HG03025 (cell line): Measurements from ENCODE around the gene TESMIN.

Source experiments
- ATAC-seq: cut with Tn5 transposase; IDR thresholded peaks from one replicate; pipeline ENCODE4 v1.9.1; 2021; ENCODE audit warnings: mild to moderate bottlenecking, moderate library complexity; ENCODE audit not compliant: unreplicated experiment, low FRiP score

TESMIN gene

GRCh38 chr11:68763181-68763721 is 11.9 kb upstream of the TESMIN start:
- no peak for ATAC-seq

- no peak for ATAC-seq
Measured at GRCh38 chr11:68762481-68762880, 11.2 kb upstream of the TESMIN start.

- ATAC-seq, result no peak
Measured at GRCh38 chr11:68761801-68762200, 10.5 kb upstream of the TESMIN start.

DNA sequence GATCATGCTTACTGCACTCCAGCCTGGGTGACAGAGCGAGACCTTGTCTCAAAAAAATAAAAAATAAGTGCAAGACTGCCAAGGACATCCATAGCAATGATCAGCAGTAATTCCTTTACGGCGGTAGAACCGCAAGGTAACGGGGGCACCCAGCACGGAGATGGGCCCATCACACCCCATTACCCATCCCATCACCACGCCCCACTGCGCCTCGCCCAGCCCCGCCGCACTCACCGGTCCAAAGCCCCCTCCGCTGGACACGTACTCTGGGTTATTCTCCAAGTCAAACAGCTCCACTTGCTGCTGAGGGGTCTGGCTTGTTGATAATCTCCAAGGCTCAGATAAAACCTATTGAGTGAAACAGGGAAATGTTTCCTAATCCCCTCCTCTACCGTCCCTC is 8.7 kb upstream of the TESMIN start:
- no peak for ATAC-seq

GRCh38 chr11:68757711-68758110 is 6.4 kb upstream of the TESMIN start:
- no peak for ATAC-seq

DNA sequence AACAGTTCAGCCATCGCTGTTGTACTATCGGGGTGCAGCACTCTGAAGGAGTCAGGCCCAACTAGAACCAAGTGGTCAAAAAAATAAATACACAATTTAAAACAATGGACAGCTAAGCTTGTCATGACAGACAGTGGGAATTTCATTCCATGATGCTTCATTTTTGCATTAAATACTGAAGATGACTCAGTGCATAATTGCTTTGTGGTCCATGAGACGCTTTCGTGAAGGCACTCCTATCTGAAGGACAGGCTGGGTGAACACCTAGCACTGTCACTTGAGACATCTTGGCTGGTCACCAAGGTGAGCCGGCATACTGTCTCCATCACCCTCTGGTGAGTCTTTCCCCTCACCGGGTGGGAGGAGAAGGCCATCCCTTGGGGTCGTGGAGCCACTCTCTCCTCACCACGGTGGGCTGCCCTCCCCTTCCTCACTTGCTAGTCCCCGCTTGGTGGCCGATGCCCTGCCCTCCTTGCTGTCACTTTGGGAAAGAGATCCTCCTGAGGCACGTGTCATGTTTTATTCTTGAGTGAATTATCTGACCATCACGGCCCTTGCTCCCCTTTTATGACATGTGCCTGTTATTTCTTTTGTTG is 4.9 kb upstream of the TESMIN start:
- no peak for ATAC-seq

DNA sequence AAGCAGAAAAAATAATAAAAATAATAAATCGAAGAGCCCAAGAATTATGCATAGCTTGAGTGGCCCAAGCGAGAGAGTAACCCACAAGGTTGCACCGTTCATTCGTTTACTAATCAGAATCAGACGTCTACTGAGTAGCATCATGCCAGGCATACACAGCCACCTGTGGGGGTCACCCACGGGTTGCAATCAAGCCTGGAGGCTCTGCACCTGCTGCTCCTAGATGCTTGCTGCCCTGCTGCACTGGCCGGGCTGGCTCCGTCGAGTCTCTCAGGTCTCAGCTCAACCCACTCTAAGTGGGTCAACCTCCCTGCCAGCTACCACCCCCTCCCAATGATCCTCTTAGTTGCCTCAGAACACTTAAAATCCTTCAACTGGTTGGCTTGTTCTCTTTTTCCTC is 2.0 kb upstream of the TESMIN start:
- no peak for ATAC-seq

DNA sequence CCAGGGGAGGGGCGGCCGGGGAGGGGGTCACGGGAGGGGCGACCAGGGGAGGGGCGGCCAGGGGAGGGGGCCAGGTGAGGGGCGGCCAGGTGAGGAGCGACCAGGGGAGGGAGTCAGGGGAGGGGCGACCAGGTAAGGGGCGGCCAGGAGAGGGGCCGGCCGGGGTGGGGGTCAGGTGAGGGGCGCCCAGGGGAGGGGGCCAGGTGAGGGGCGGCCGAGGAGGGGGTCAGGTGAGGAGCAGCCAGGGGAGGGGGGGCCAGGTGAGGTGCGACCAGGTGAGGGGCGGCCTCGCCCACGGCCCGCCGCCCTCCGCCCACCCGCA is 355 bp downstream of the TESMIN start:
- ATAC-seq, result no peak

DNA sequence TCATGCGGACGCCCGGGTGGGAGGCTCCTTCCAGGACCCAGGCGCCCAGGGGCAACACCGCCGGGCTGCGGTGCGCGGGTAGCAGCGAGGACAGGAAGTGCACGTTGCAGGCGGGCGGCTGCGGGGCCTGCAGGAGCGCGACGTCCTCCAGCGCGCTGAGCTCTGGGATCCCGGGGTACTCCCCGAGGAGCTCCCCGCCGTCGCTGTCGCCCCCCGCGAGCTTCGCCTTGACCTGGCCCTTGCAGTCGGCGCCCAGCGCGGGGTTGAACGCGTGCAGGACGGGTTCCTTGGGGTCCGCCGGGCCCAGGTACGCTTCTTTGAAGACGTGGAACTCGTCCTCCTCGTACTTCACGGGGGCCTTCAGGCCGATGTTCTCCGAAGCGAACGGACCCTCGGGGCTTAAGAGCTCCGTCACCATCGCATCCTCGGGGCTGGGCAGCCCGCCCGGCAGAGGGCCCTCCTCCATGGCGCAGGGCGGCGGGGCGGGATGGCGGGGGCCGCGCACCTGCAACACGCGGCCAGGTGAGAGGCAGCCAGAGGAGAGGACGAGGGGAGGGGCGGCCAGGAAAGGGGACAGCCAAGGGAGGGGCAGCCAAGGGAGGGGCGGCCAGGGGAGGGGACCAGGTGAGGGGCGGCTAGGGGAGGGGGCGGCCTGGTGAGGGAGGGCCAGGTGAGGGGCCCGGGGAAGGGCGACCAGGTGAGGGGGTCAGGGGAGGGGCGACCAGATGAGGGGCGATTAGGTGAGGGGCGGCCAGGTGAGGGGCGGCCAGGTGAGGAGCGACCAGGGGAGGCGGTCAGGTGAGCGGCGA is 921 bp downstream of the TESMIN start:
- ATAC-seq, result no peak

DNA sequence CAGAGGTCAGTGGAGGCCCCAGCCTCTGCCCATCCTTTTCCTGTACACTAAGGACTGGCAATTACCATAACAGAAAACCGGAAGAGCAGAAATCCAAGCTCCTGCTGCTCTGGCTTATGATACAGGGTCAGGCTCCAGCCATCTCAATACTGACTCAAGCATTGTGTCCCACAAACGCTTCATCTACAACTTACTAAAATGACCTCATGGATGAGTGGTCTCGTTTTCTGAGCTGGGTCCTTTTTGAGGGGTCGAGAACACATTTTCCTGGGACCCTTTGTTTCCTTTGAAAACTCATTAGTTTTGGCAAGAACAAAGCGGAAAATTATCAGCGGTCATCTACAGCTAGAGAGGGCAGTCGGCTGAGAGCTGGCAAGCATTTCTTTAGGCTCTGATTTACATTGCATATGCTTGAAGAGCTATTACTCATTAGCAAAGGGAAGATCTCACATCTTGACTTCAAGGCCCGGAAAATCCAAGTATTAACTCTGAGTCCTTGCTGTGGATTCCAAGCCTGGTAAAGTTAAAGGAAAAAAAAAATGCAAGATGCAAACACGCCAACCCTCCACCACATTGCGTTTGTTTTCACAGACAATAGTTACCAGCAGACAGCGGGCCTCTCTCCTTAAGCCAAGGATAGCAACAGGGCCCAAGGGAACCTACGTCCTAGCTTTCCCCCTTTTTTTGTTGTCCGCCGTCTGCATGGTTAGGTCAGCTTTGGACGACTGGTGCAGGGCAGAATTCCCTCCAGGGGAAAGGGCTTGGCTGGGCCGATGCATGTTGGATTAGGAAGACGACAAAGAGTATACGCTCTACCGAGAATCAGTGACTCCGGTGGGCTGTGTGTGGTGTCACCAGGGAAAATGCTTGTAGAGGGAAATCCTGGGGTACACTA is 1.8 kb downstream of the TESMIN start:
- no peak for ATAC-seq

DNA sequence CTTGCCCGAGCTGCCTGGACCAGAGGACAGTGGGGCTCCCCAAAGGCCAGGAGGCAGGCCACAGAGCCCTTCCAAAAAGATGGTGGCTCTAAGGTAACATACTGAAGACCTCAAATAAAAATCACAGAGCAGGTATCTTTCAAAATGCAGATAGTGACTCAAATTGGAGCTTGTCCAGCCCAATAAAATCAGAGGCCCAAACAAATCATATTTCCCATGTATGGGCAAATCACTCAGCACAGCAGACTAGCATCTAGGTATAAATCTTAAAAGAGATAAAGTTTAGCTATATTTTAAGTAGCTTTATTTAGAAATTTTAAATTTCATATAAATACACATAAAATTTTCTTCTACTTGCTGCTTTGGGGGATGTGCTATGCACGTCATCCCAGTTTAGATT is 3.3 kb downstream of the TESMIN start:
- no peak for ATAC-seq

GRCh38 chr11:68743539-68743938 is 7.8 kb downstream of the TESMIN start:
- no peak for ATAC-seq

GRCh38 chr11:68741463-68741862 is 9.9 kb downstream of the TESMIN start:
- no peak for ATAC-seq

- no peak for ATAC-seq
Measured at GRCh38 chr11:68735646-68736045, 15.7 kb downstream of the TESMIN start.

GRCh38 chr11:68735125-68735524 is 16.2 kb downstream of the TESMIN start:
- no peak for ATAC-seq

DNA sequence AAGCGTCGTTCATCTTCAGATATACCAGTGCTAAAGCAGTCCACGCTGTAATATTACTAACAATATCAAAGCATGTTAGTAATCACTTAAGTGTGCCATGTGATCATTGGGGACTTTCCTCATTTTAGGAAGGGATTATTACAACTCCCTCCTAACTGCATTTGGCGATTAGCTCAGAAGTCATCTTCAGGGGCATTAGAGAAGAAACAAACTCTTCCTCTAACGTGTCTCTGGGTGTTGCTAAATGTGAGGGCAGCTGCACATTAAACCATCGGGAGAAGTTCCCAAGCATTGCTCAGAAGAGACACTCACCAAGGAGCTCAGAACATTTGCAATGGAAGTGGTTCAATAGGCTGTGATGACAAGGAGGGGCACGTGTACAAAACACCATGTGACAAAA is 17.2 kb downstream of the TESMIN start:
- no peak for ATAC-seq

DNA sequence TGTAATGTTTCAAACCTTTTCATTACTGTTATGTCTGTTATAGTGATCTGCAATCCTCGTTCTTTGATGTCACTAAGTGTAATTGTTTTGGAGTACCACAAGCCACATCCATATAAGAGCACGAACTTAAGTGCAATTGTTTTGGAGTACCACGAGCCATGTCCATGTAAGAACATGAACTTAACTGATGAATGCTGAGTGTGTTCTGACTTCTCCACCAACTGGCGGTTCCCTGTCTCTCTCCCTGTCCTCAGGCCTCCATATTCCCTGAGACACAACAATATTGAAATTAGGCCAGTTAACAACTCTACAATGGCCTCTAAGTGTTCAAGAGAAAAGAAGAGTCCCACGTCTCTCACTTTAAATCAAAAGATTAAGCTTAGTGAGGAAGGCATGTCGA is 23.5 kb downstream of the TESMIN start:
- no peak for ATAC-seq

GRCh38 chr11:68724293-68724692 is 27.0 kb downstream of the TESMIN start:
- no peak for ATAC-seq

DNA sequence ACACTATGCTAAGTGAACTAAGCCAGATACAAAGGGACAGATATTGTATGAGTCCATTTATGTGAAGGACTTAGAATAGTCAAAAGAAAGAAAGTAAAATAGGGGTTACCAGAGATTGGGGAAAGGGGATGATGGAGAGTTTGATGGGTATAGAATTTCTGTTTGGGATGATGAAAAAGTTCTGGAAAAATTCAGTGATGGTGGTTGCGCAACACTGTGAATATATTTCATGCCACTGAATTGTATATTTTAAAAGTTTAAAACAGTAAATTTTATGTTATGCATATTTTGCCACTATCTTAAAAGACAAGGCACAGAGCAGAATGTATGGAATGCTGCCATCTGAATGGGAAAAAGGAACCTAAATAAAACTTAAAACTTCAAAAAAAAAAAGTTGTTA is 29.2 kb downstream of the TESMIN start:
- no peak for ATAC-seq

DNA sequence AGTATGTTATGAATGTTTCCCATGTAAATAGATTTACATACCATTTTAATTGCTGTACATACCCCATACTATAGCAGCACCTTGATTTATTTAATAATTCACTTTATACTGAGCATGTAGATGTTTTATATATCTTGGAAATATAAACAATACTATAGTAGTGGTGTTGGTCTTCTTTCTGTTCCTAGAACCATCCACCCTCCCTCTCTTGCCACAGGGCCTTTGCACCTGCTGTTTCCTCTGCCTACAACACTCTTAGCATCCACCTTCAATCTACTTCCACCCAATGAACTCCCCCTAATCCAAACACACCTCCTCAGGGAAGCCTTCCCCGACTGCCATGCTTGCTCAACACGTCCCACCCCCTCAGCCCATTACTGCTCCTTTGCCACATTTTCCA is 30.2 kb downstream of the TESMIN start:
- ATAC-seq, result no peak

DNA sequence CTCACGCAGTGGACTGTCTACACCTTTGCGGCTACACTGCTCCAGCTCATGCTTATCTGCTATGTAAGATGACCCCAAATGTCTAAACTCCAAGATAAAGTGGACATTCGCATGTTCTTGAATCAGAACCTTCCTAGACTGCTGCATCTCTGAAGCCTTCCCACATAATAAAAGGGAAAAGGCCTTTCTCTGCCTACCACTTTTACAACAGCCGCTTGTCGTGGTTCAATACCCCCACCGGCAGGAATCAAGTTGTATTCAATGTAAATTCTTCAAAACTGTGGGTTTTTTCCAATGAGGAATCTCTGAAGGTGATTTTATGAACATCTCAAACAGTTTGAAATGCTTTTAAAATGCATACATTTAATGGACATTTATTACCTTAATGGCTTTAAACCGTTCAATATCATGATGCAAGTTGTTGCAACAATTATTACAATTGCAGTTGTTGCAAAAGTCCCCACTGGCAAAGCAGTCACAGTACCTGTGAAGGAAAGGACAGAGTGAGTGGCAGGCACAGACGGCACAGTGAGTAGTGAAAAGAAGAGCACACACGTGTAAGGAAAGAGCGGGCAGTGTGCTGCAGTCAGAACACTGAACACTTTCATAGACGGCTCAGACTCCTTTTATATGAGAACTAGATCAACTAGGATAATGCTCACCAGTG is 35.7 kb downstream of the TESMIN start:
- no peak for ATAC-seq
